H1 (cell line): Measurements from ENCODE around the gene ZBTB43. TPM values are rescaled to one million over a fixed set of nuclear protein-coding genes. Genes with fewer than 3 reads are reported as not detected.

Experiments
- CTCF ChIA-PET: fragments of 300-600 bp; sonication (Branson Sonifier 250); formaldehyde crosslinking; loops from one replicate; lab custom pipeline; 2021; ENCODE audit not compliant: partially characterized antibody; lab: Charles Lee
- POLR2A ChIA-PET: fragments of 300-600 bp; sonication (Branson Sonifier 250); formaldehyde crosslinking; loops from one replicate; lab custom pipeline; 2021; ENCODE audit warnings: inconsistent platforms; ENCODE audit not compliant: partially characterized antibody; lab: Charles Lee
- DNase-seq, 2 experiments: peaks; one replicate each; pipeline versions ENCODE4 v3.0.0 to v3.0.0-alpha.2; 2010 to 2022; ENCODE audit warnings: low spot score in 2 of 2, low read depth in 1 of 2, mixed read lengths in 1 of 2
- FAIRE-seq: peaks from 2 replicates; lab custom pipeline; 2011; peaks lifted over from hg19 to GRCh38; lab: Jason Lieb, UNC
- H2AFZ ChIP-seq: 2 replicates; pipeline ENCODE4 v1.8.1; 2012; ENCODE audit warnings: low read length, inconsistent platforms
- H2AK5ac ChIP-seq: 2 replicates; pipeline ENCODE4 v1.6.1; 2013; ENCODE audit warnings: low read depth, low read length
- H2BK120ac ChIP-seq: replicated peaks from 2 replicates; pipeline ENCODE3; 2013; ENCODE audit warnings: low read depth, low read length, inconsistent platforms
- H2BK12ac ChIP-seq: 2 replicates; pipeline ENCODE4 v1.6.1; 2013; ENCODE audit warnings: low read depth, low read length
- H2BK15ac ChIP-seq: 2 replicates; pipeline ENCODE4 v1.6.1; 2013; ENCODE audit warnings: low read length
- H2BK20ac ChIP-seq: 2 replicates; pipeline ENCODE4 v1.6.1; 2013; ENCODE audit warnings: low read length
- H2BK5ac ChIP-seq: 2 replicates; pipeline ENCODE4 v1.6.1; 2013; ENCODE audit warnings: low read depth, low read length
- H3K14ac ChIP-seq: 2 replicates; pipeline ENCODE4 v1.6.1; 2013; ENCODE audit warnings: inconsistent platforms; ENCODE audit not compliant: insufficient read length
- H3K18ac ChIP-seq: 2 replicates; pipeline ENCODE4 v1.6.1; 2013; ENCODE audit warnings: low read length; ENCODE audit errors: extremely low read depth
- H3K23ac ChIP-seq: 2 replicates; pipeline ENCODE4 v1.6.1; 2013; ENCODE audit warnings: inconsistent platforms; ENCODE audit not compliant: insufficient read length
- H3K23me2 ChIP-seq: 2 replicates; pipeline ENCODE4 v1.6.1; 2013; ENCODE audit warnings: low read depth, low read length
- H3K27ac ChIP-seq: 2 replicates; pipeline ENCODE4 v1.6.1; 2011; ENCODE audit warnings: low read depth, low read length, inconsistent platforms
- H3K27me3 ChIP-seq, 4 experiments: replicated peaks in 1 of 4; 1 replicate in 1 of 4; 2 replicates in 3 of 4; pipeline versions ENCODE4 v1.6.1 to v1.8.1; 2011 to 2013; ENCODE audit warnings: low read length in 3 of 4, mild to moderate bottlenecking in 3 of 4, inconsistent platforms in 2 of 4, mixed read lengths in 2 of 4, moderate library complexity in 1 of 4; ENCODE audit not compliant: control insufficient read depth in 3 of 4, insufficient read depth in 3 of 4; ENCODE audit errors: extremely low read depth in 1 of 4
- H3K36me3 ChIP-seq, 4 experiments: 2 replicates each; pipeline versions ENCODE4 v1.6.1 to v1.8.1; 2011 to 2013; ENCODE audit warnings: mild to moderate bottlenecking in 4 of 4, low read length in 3 of 4, moderate library complexity in 2 of 4, control low read depth in 1 of 4, inconsistent platforms in 1 of 4; ENCODE audit not compliant: insufficient read depth in 4 of 4, control insufficient read depth in 2 of 4
- H3K4ac ChIP-seq: replicated peaks from 2 replicates; pipeline ENCODE3; 2013; ENCODE audit warnings: low read length, low read depth, mixed read lengths, inconsistent platforms; ENCODE audit not compliant: insufficient read length
- H3K4me1 ChIP-seq, 4 experiments: replicated peaks in 1 of 4; 1 replicate in 1 of 4; 2 replicates in 3 of 4; pipeline versions ENCODE4 v1.6.1 to v1.8.1; 2011 to 2013; ENCODE audit warnings: low read length in 3 of 4, inconsistent platforms in 2 of 4, mixed read lengths in 1 of 4; ENCODE audit not compliant: insufficient read depth in 4 of 4, control insufficient read depth in 3 of 4
- H3K4me2 ChIP-seq, 2 experiments: 2 replicates each; pipeline versions ENCODE4 v1.6.1 to v1.8.1; 2011 to 2013; ENCODE audit warnings: low read depth in 2 of 2, low read length in 2 of 2, control low read depth in 1 of 2, inconsistent platforms in 1 of 2, mild to moderate bottlenecking in 1 of 2; ENCODE audit not compliant: insufficient read depth in 1 of 2
- H3K4me3 ChIP-seq, 4 experiments: fragments of 200-600, 300-600 bp in 1 of 4; sonication (generic), shearing (Covaris generic), sonication (Bioruptor Twin) in 1 of 4; 2 replicates each; pipeline versions ENCODE4 v1.5.1 to v1.8.1; 2011 to 2016; ENCODE audit warnings: low read length in 4 of 4, low read depth in 3 of 4, control low read depth in 2 of 4, inconsistent platforms in 2 of 4, mild to moderate bottlenecking in 2 of 4, mixed read lengths in 1 of 4, moderate library complexity in 1 of 4; ENCODE audit not compliant: insufficient read depth in 2 of 4; ENCODE audit errors: extremely low read depth in 1 of 4
- H3K56ac ChIP-seq: replicated peaks from 2 replicates; pipeline ENCODE3; 2013; ENCODE audit warnings: low read depth, mild to moderate bottlenecking, mixed read lengths, low read length, inconsistent platforms; ENCODE audit not compliant: insufficient read length
- H3K79me1 ChIP-seq: 2 replicates; pipeline ENCODE4 v1.6.1; 2013; ENCODE audit warnings: low read depth, low read length, control low read depth
- H3K79me2 ChIP-seq, 2 experiments: 2 replicates each; pipeline versions ENCODE4 v1.6.1 to v1.8.1; 2012 to 2013; ENCODE audit warnings: low read length in 2 of 2, mild to moderate bottlenecking in 2 of 2, inconsistent platforms in 1 of 2; ENCODE audit not compliant: insufficient read depth in 2 of 2, control insufficient read depth in 1 of 2
- H3K9ac ChIP-seq, 4 experiments: replicated peaks in 1 of 4; 1 replicate in 1 of 4; 2 replicates in 3 of 4; pipeline versions ENCODE4 v1.6.1 to v1.8.1; 2011 to 2013; ENCODE audit warnings: low read depth in 3 of 4, low read length in 3 of 4, control low read depth in 2 of 4, mild to moderate bottlenecking in 2 of 4, moderate library complexity in 2 of 4, inconsistent platforms in 1 of 4; ENCODE audit errors: extremely low read depth in 1 of 4
- H3K9me3 ChIP-seq, 2 experiments: 2 replicates each; pipeline versions ENCODE4 v1.6.1 to v1.8.1; 2012 to 2013; ENCODE audit warnings: mild to moderate bottlenecking in 2 of 2, moderate library complexity in 2 of 2, control low read depth in 1 of 2, inconsistent platforms in 1 of 2, low read depth in 1 of 2, low read length in 1 of 2, mixed read lengths in 1 of 2; ENCODE audit not compliant: insufficient read depth in 2 of 2
- H4K20me1 ChIP-seq, 2 experiments: replicated peaks in 1 of 2; 2 replicates each; pipeline versions ENCODE3 to v1.8.1; 2011 to 2013; ENCODE audit warnings: inconsistent platforms in 2 of 2, low read length in 2 of 2, mild to moderate bottlenecking in 1 of 2; ENCODE audit not compliant: insufficient read depth in 2 of 2, control insufficient read depth in 1 of 2
- H4K5ac ChIP-seq: 2 replicates; pipeline ENCODE4 v1.6.1; 2013; ENCODE audit warnings: low read length, low read depth, mixed read lengths, inconsistent platforms; ENCODE audit not compliant: insufficient read length
- H4K8ac ChIP-seq: 2 replicates; pipeline ENCODE4 v1.8.0; 2013; ENCODE audit warnings: mild to moderate bottlenecking, moderate library complexity, low read length, inconsistent platforms; ENCODE audit not compliant: insufficient read depth; ENCODE audit errors: extremely low read depth
- H4K91ac ChIP-seq: replicated peaks from 2 replicates; pipeline ENCODE3; 2013; ENCODE audit warnings: low read length, mixed read lengths, inconsistent platforms; ENCODE audit not compliant: insufficient read length
- ATF2 ChIP-seq: IDR thresholded peaks from 2 replicates; pipeline ENCODE4 v1.6.1; 2012; ENCODE audit warnings: low read length, inconsistent platforms
- EGR1 ChIP-seq: IDR thresholded peaks from 2 replicates; pipeline ENCODE4 v1.6.1; 2011; ENCODE audit warnings: low read depth, low read length, borderline replicate concordance
- HDAC6 ChIP-seq: IDR thresholded peaks from one replicate; pipeline ENCODE4 v1.7.1; 2012; ENCODE audit warnings: low read depth, mild to moderate bottlenecking, inconsistent platforms, low read length, moderate library complexity
- POLR2AphosphoS5 ChIP-seq: IDR thresholded peaks from 2 replicates; pipeline ENCODE4 v1.6.1; 2011; ENCODE audit warnings: low read depth, low read length
- WGBS, 2 experiments: shearing (Covaris generic) in 1 of 2; methylation state at CpG; one replicate each; pipeline versions ENCODE4 v1.1.6 to v1.1.7; 2013 to 2015; ENCODE audit warnings: low lambda C conversion rate in 2 of 2, mixed read lengths in 2 of 2, inconsistent platforms in 1 of 2, low coverage in 1 of 2, missing lambda C conversion rate in 1 of 2; ENCODE audit not compliant: insufficient replicate concordance in 2 of 2, insufficient coverage in 1 of 2, insufficient read length in 1 of 2; ENCODE audit errors: extremely low coverage in 1 of 2, missing lambda C conversion rate in 1 of 2; 5-methylcytosine and 5-hydroxymethylcytosine counted together
- polyA plus RNA-seq, 7 experiments: library from polyadenylated mRNA; depleted of rRNA in 3 of 7; stranded (reverse) in 5 of 7; unstranded in 2 of 7; fragments of >200 nt in 5 of 7; fragments of 200-250 nt in 2 of 7; gene quantifications; 1 replicate in 5 of 7; 2 replicates in 1 of 7; 4 replicates in 1 of 7; pipeline versions ENCODE4 v1.2.1 to v1.2.3, GENCODE V29; 2011 to 2013; ENCODE audit warnings: missing spikeins in 2 of 7, mixed read lengths in 2 of 7
- total RNA-seq: library from RNA; stranded (reverse); fragmentation: NEBNext Ultra II Directional; extraction: Animal tissue kit (Norgen Biotek cat#: 25700); gene quantifications from 2 replicates; pipeline ENCODE4 v1.2.1, GENCODE V29; 2021

The ZBTB43 gene
- total and polyA plus RNA-seq, 2 of the 8 experiments (the other 6 are each of a cell fraction or from before 2014, with no cell fraction given), result 4.1 to 16.7 TPM

- H3K18ac ChIP-seq, result no peak overlapping the region
- H4K91ac ChIP-seq, result no peak overlapping the region
- no peak overlapping the region for H2BK15ac ChIP-seq
- H4K8ac ChIP-seq, result no peak overlapping the region
- no peak for FAIRE-seq
- H3K4me3 ChIP-seq, result no peak overlapping the region
- no peaks in the 10 kb centered on the region for H3K27me3 ChIP-seq
- H2BK12ac ChIP-seq, result no peak overlapping the region
- ChIA-PET POLR2A (interaction anchor here (0.9 to 1.0 kb wide), 2 partner anchors 8 to 76 kb away, joined by 3 read pairs; no protein-coding TSS in a partner anchor), CTCF (no interaction called here)
- H3K27ac ChIP-seq, result no peak overlapping the region
- no peak overlapping the region for H2BK20ac ChIP-seq
- H3K36me3 ChIP-seq, result peaks cover 4 to 24% (median 15%) of the 10 kb centered on the region in 4 experiments; a peak in 5 of 8 replicates
- H2BK5ac ChIP-seq, result no peak overlapping the region
- no peak overlapping the region for H2AK5ac ChIP-seq
- H4K20me1 ChIP-seq, result peaks cover 2 to 15% of the 10 kb centered on the region in 2 experiments
- H3K79me1 ChIP-seq, result peaks cover 4% of the 10 kb centered on the region
- H3K4me2 ChIP-seq, result no peak overlapping the region
- H3K23ac ChIP-seq, result no peak overlapping the region
- H2BK120ac ChIP-seq, result no peak overlapping the region
- H3K4me1 ChIP-seq, result peaks cover 0 to 3% (median under 1%) of the 10 kb centered on the region in 4 experiments; a peak in 4 of 7 replicates
- no peak overlapping the region for H3K4ac ChIP-seq
- no peaks in the 10 kb centered on the region for H3K23me2 ChIP-seq
- H3K79me2 ChIP-seq, result peaks cover 0 to 10% of the 10 kb centered on the region in 2 experiments; a peak in 2 of 4 replicates
- TF ChIP-seq ATF2 (no peak), HDAC6 (no peak), POLR2AphosphoS5 (no peak), EGR1 (no peak)
- H4K5ac ChIP-seq, result no peak overlapping the region
- 85% methylated on average over 6 of the region's 6 CpGs; no CpG with 5 or more reads in 1 of the 2 experiments for WGBS, 2 experiments
- H2AFZ ChIP-seq, result no peak overlapping the region
- no peaks in the 10 kb centered on the region for H3K9me3 ChIP-seq
- H3K14ac ChIP-seq, result no peak overlapping the region
- H3K9ac ChIP-seq, result no peak overlapping the region
- no peak for DNase-seq
- no peak overlapping the region for H3K56ac ChIP-seq
These were observed 76.1 kb downstream of the ZBTB43 start for GRCh38 chr9:126880947-126881332.
